Progenitor cell of endocrine pancreas (in vitro differentiated cells): ENCODE measurements around the gene PHACTR1. TPM values are rescaled to one million over a fixed set of nuclear protein-coding genes. Genes with fewer than 3 reads are reported as not detected.

ENCODE experiments used
- DNase-seq: peaks from one replicate; pipeline ENCODE4 v3.0.0; 2021; ENCODE audit warnings: low spot score; ENCODE audit not compliant: unreplicated experiment
- H3K27ac Mint-ChIP-seq: 2 replicates; pipeline ENCODE4 v1.8.0; 2021; ENCODE audit warnings: mild to moderate bottlenecking, moderate library complexity, mixed read lengths
- H3K27me3 Mint-ChIP-seq: 2 replicates; pipeline ENCODE4 v1.8.0; 2021; ENCODE audit warnings: mixed read lengths
- H3K36me3 Mint-ChIP-seq: 2 replicates; pipeline ENCODE4 v1.8.0; 2022; ENCODE audit warnings: mixed read lengths; ENCODE audit not compliant: insufficient read depth
- H3K4me1 Mint-ChIP-seq: 2 replicates; pipeline ENCODE4 v1.8.0; 2021; ENCODE audit warnings: low read depth, mixed read lengths
- H3K4me3 Mint-ChIP-seq: 2 replicates; pipeline ENCODE4 v1.8.0; 2021; ENCODE audit warnings: low read depth, mild to moderate bottlenecking, moderate library complexity, mixed read lengths
- H3K9me3 Mint-ChIP-seq: 2 replicates; pipeline ENCODE4 v1.8.0; 2021; ENCODE audit warnings: low read depth, mixed read lengths
- total RNA-seq: library from RNA; stranded (reverse); gene quantifications from 2 replicates; pipeline ENCODE4 v1.2.1, GENCODE V29; 2021
- TF ChIP-seq, protein P1 (sequence below): fragments of 200-600 bp; sonication (generic); IDR thresholded peaks from one replicate; pipeline ENCODE4 v1.5.0; 2021; ENCODE audit warnings: antibody characterized with exemption, mild to moderate bottlenecking; ENCODE audit not compliant: unreplicated experiment

PHACTR1 gene
- total RNA-seq, 1 donor from 2014 or later, result 8.6 TPM

DNA sequence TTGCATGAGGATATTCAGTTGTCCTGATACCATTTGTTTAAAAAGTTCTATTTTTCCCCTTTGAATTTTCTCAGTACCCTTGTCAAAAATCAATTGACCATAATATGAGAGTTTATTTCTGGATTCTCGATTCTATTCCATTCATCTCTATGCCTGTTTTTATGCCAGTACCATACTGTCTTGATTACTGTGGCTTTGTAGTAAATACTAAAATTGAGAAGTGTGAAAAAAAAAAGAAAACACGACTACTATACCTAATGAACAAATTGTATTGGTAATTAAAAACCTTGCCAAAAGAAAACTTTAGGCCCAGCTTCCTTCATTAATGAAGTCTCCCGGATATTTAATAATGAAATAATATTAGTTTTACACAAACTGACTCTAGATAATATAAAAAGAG is 426.0 kb downstream of the PHACTR1 start:
- TF ChIP-seq, protein P1, sequence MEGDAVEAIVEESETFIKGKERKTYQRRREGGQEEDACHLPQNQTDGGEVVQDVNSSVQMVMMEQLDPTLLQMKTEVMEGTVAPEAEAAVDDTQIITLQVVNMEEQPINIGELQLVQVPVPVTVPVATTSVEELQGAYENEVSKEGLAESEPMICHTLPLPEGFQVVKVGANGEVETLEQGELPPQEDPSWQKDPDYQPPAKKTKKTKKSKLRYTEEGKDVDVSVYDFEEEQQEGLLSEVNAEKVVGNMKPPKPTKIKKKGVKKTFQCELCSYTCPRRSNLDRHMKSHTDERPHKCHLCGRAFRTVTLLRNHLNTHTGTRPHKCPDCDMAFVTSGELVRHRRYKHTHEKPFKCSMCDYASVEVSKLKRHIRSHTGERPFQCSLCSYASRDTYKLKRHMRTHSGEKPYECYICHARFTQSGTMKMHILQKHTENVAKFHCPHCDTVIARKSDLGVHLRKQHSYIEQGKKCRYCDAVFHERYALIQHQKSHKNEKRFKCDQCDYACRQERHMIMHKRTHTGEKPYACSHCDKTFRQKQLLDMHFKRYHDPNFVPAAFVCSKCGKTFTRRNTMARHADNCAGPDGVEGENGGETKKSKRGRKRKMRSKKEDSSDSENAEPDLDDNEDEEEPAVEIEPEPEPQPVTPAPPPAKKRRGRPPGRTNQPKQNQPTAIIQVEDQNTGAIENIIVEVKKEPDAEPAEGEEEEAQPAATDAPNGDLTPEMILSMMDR, result no peak
- H3K27ac Mint-ChIP-seq, result no peak overlapping the region
- H3K4me1 Mint-ChIP-seq, result peaks cover 4% of the 10 kb centered on the region
- no peaks in the 10 kb centered on the region for H3K27me3 Mint-ChIP-seq
- DNase-seq, result no peak
- H3K9me3 Mint-ChIP-seq, result no peaks in the 10 kb centered on the region
- no peaks in the 10 kb centered on the region for H3K36me3 Mint-ChIP-seq
- no peak overlapping the region for H3K4me3 Mint-ChIP-seq

DNA sequence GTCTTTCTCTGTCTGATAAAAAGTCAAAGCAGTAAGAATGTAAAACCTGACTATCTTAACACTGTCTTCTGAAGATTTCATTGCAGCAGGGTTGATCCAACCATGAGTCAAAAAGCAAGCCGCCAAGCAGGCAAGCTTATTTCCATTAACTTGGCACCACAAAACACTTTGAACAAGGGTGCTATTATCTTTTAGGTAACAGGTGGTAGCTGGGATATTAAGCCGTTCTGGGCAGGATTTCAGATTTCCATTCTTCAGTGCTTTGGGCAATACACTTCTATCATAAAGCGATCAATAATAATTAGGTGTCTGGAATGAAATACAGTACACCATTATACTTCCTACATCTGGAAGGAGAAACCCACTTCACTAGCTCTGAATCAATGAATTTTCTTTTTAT is 429.9 kb downstream of the PHACTR1 start:
- Mint-ChIP-seq H3K4me3 (no peak overlapping the region), H3K9me3 (no peaks in the 10 kb centered on the region), H3K27ac (no peak overlapping the region), H3K27me3 (no peaks in the 10 kb centered on the region), H3K4me1 (peaks cover 4% of the 10 kb centered on the region), H3K36me3 (no peaks in the 10 kb centered on the region)
- TF ChIP-seq, protein P1, result no peak
- no peak for DNase-seq

DNA sequence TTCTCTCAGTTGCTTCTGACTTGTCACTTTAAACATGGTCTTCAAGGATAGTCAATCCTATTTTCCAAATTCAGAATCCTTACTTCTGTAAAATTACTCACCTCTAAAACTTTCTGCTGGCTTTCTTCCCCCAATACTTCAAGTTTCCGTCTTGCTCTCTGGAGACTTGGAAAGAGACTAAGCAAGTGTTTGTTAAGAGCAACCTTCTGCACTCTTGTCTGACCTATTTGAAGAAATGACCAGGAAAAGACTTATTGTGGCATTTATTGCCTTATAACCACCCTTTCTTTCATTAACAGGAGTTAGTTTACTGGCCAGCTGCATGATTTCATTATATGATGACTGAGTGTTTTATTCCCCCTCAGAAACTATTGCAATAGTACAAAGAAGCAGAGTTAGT is 430.8 kb downstream of the PHACTR1 start:
- TF ChIP-seq, protein P1, result no peak
- no peak for DNase-seq
- H3K27me3 Mint-ChIP-seq, result no peaks in the 10 kb centered on the region
- no peak overlapping the region for H3K27ac Mint-ChIP-seq
- no peaks in the 10 kb centered on the region for H3K36me3 Mint-ChIP-seq
- peaks cover 4% of the 10 kb centered on the region for H3K4me1 Mint-ChIP-seq
- H3K9me3 Mint-ChIP-seq, result no peaks in the 10 kb centered on the region
- no peak overlapping the region for H3K4me3 Mint-ChIP-seq

DNA sequence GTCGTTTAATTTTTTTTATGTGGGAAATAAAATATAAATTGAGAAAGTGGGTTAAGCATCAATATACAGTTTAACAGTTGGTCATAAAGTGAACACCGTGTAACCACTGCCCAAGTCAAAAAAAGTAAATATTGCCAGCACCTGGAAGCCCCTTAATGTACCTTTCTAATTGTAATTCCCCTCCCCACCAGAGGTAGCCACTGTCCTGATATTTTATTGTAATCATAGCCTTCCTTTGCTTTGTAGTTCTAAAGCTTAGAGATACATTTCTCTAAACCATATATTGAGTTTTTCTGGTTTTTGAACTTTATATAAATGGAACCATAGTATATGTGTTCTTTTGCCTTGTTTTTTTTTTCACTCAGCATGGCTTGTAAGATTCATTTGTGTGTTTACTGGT is 431.2 kb downstream of the PHACTR1 start:
- no peaks in the 10 kb centered on the region for H3K9me3 Mint-ChIP-seq
- H3K36me3 Mint-ChIP-seq, result no peaks in the 10 kb centered on the region
- H3K4me3 Mint-ChIP-seq, result no peak overlapping the region
- no peaks in the 10 kb centered on the region for H3K27me3 Mint-ChIP-seq
- TF ChIP-seq, protein P1, result no peak
- no peak for DNase-seq
- no peak overlapping the region for H3K27ac Mint-ChIP-seq
- H3K4me1 Mint-ChIP-seq, result peaks cover 4% of the 10 kb centered on the region

DNA sequence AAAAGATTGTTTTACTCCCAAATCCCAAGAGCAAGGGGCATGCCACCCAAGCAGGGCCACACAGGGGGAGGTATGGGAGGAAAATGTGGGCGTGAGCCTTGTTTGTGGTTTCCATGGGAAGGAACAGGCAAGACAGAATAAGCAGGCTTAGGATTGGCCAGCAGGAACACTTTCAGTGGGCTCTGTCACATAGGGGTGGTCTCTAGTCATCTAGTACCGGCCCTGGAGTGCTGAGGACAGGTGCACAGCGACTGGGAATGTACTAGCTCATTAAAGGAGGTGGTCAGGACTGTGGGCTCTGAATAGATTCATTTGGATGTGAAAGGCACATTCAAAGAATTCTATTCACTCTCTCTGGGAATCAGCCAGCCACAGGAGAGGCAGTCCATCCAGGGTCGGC is 436.2 kb downstream of the PHACTR1 start:
- H3K27ac Mint-ChIP-seq, result no peak overlapping the region
- H3K4me1 Mint-ChIP-seq, result no peaks in the 10 kb centered on the region
- TF ChIP-seq, protein P1, result no peak
- H3K9me3 Mint-ChIP-seq, result no peaks in the 10 kb centered on the region
- no peak for DNase-seq
- no peaks in the 10 kb centered on the region for H3K36me3 Mint-ChIP-seq
- H3K27me3 Mint-ChIP-seq, result peaks cover 4% of the 10 kb centered on the region
- H3K4me3 Mint-ChIP-seq, result no peak overlapping the region
